GM19239 (cell line): ENCODE data around the gene UNC5B.
"Not testable (repeated sequence)": the region's sequence is repeated elsewhere in the genome, so short reads cannot be mapped to it uniquely, and the experiment has no call there.

Experiments used
- DNase-seq: peaks from one replicate; pipeline ENCODE4 v3.0.0; 2011; ENCODE audit warnings: low spot score; ENCODE audit not compliant: insufficient read length
- FAIRE-seq: peaks from 2 replicates; lab custom pipeline; 2011; peaks lifted over from hg19 to GRCh38; lab: Jason Lieb, UNC

The UNC5B gene

GRCh38 chr10:71291528-71291900 is 79.1 kb downstream of the UNC5B start:
- DNase-seq (no peak), FAIRE-seq (no peak)

- no peak for DNase-seq
- no peak for FAIRE-seq
Measured at GRCh38 chr10:71292624-71293445, 80.5 kb downstream of the UNC5B start.

- FAIRE-seq (no peak), DNase-seq (no peak)
Measured at GRCh38 chr10:71293446-71294084, 81.2 kb downstream of the UNC5B start.

GRCh38 chr10:71294091-71294561 is 81.8 kb downstream of the UNC5B start:
- FAIRE-seq, result no peak

GRCh38 chr10:71294856-71295255 is 82.5 kb downstream of the UNC5B start:
- DNase-seq, result no peak
- FAIRE-seq, result no peak

More at GRCh38 chr10:71294091-71294561, 81.8 kb downstream of the UNC5B start:
- DNase-seq, result no peak

GRCh38 chr10:71295641-71296040 is 83.3 kb downstream of the UNC5B start:
- no peak for DNase-seq
- FAIRE-seq, result no peak

- no peak for DNase-seq
Measured at GRCh38 chr10:71296086-71296485, 83.7 kb downstream of the UNC5B start.

GRCh38 chr10:71296811-71297210 is 84.4 kb downstream of the UNC5B start:
- not testable (repeated sequence) for FAIRE-seq, DNase-seq

More at GRCh38 chr10:71296086-71296485, 83.7 kb downstream of the UNC5B start:
- no peak for FAIRE-seq

GRCh38 chr10:71297343-71297742 is 85.0 kb downstream of the UNC5B start:
- DNase-seq, result no peak
- no peak for FAIRE-seq

- FAIRE-seq (no peak), DNase-seq (no peak)
Measured at GRCh38 chr10:71299071-71299785, 86.9 kb downstream of the UNC5B start.

- FAIRE-seq, result no peak
Measured at GRCh38 chr10:71300555-71301370, 88.4 kb downstream of the UNC5B start.

GRCh38 chr10:71301371-71301916 is 89.1 kb downstream of the UNC5B start:
- no peak for DNase-seq
- no peak for FAIRE-seq

More at GRCh38 chr10:71300555-71301370, 88.4 kb downstream of the UNC5B start:
- no peak for DNase-seq

GRCh38 chr10:71302451-71302850 is 90.1 kb downstream of the UNC5B start:
- FAIRE-seq (no peak), DNase-seq (no peak)

- no peak for DNase-seq
Measured at GRCh38 chr10:71302874-71303568, 90.7 kb downstream of the UNC5B start.

GRCh38 chr10:71303569-71303907 is 91.2 kb downstream of the UNC5B start:
- FAIRE-seq, result no peak
- no peak for DNase-seq

More at GRCh38 chr10:71302874-71303568, 90.7 kb downstream of the UNC5B start:
- FAIRE-seq, result peak; percentile 87

- DNase-seq (no peak), FAIRE-seq (no peak)
Measured at GRCh38 chr10:71304914-71305313, 92.5 kb downstream of the UNC5B start.

- DNase-seq, result no peak
Measured at GRCh38 chr10:71306979-71307378, 94.6 kb downstream of the UNC5B start.

GRCh38 chr10:71307469-71308085 is 95.2 kb downstream of the UNC5B start:
- no peak for FAIRE-seq
- no peak for DNase-seq

More at GRCh38 chr10:71306979-71307378, 94.6 kb downstream of the UNC5B start:
- FAIRE-seq, result no peak

GRCh38 chr10:71308244-71308643 is 95.9 kb downstream of the UNC5B start:
- DNase-seq (no peak), FAIRE-seq (no peak)
